ENCODE measurements around the gene VIPR2.
"Not testable (repeated sequence)": the region's sequence is repeated elsewhere in the genome, so short reads cannot be mapped to it uniquely, and the experiment has no call there.

Gene VIPR2

GRCh38 chr7:159007364-159007995 lies 137.2 kb downstream of the VIPR2 start:
- DNase-seq (ENCODE audit: low read depth), result no peak

GRCh38 chr7:159006610-159007130 lies 138.0 kb downstream of the VIPR2 start:
- no peak for DNase-seq (ENCODE audit: low read depth)

- DNase-seq (ENCODE audit: low read depth), result not testable (repeated sequence)
These were observed 138.6 kb downstream of the VIPR2 start for GRCh38 chr7:159006022-159006609.

- no peak for DNase-seq (ENCODE audit: low read depth)
These were observed 139.0 kb downstream of the VIPR2 start for GRCh38 chr7:159005618-159006017.

GRCh38 chr7:159004411-159004810 lies 140.3 kb downstream of the VIPR2 start:
- DNase-seq (ENCODE audit: low read depth), result no peak

- DNase-seq (ENCODE audit: low read depth), result no peak
These were observed 142.9 kb downstream of the VIPR2 start for GRCh38 chr7:159001811-159002210.

GRCh38 chr7:159000859-159001435 lies 143.7 kb downstream of the VIPR2 start:
- no peak for DNase-seq (ENCODE audit: low read depth)

- DNase-seq (ENCODE audit: low read depth), result no peak
These were observed 144.6 kb downstream of the VIPR2 start for GRCh38 chr7:159000070-159000469.

- no peak for DNase-seq (ENCODE audit: low read depth)
These were observed 145.2 kb downstream of the VIPR2 start for GRCh38 chr7:158999496-158999895.

- DNase-seq (ENCODE audit: low read depth), result not testable (repeated sequence)
These were observed 146.4 kb downstream of the VIPR2 start for GRCh38 chr7:158998261-158998660.

GRCh38 chr7:158997471-158997870 lies 147.2 kb downstream of the VIPR2 start:
- no peak for DNase-seq (ENCODE audit: low read depth)

GRCh38 chr7:158997110-158997453 lies 147.6 kb downstream of the VIPR2 start:
- DNase-seq (ENCODE audit: low read depth), result no peak

GRCh38 chr7:158996214-158997109 lies 148.2 kb downstream of the VIPR2 start:
- DNase-seq (ENCODE audit: low read depth), result no peak

GRCh38 chr7:158995514-158995913 lies 149.2 kb downstream of the VIPR2 start:
- DNase-seq (ENCODE audit: low read depth), result no peak

GRCh38 chr7:158994687-158995086 lies 150.0 kb downstream of the VIPR2 start:
- DNase-seq (ENCODE audit: low read depth), result no peak

- no peak for DNase-seq (ENCODE audit: low read depth)
These were observed 151.1 kb downstream of the VIPR2 start for GRCh38 chr7:158993591-158993990.

- no peak for DNase-seq (ENCODE audit: low read depth)
These were observed 151.9 kb downstream of the VIPR2 start for GRCh38 chr7:158992759-158993158.

- no peak for DNase-seq (ENCODE audit: low read depth)
These were observed 152.6 kb downstream of the VIPR2 start for GRCh38 chr7:158991824-158992621.

GRCh38 chr7:158988996-158989395 lies 155.7 kb downstream of the VIPR2 start:
- no peak for DNase-seq (ENCODE audit: low read depth)

GRCh38 chr7:158988302-158988862 lies 156.3 kb downstream of the VIPR2 start:
- no peak for DNase-seq (ENCODE audit: low read depth)

GRCh38 chr7:158987691-158988090 lies 157.0 kb downstream of the VIPR2 start:
- DNase-seq (ENCODE audit: low read depth), result no peak
